ENCODE results near the gene CXCL8.

Gene CXCL8

DNA sequence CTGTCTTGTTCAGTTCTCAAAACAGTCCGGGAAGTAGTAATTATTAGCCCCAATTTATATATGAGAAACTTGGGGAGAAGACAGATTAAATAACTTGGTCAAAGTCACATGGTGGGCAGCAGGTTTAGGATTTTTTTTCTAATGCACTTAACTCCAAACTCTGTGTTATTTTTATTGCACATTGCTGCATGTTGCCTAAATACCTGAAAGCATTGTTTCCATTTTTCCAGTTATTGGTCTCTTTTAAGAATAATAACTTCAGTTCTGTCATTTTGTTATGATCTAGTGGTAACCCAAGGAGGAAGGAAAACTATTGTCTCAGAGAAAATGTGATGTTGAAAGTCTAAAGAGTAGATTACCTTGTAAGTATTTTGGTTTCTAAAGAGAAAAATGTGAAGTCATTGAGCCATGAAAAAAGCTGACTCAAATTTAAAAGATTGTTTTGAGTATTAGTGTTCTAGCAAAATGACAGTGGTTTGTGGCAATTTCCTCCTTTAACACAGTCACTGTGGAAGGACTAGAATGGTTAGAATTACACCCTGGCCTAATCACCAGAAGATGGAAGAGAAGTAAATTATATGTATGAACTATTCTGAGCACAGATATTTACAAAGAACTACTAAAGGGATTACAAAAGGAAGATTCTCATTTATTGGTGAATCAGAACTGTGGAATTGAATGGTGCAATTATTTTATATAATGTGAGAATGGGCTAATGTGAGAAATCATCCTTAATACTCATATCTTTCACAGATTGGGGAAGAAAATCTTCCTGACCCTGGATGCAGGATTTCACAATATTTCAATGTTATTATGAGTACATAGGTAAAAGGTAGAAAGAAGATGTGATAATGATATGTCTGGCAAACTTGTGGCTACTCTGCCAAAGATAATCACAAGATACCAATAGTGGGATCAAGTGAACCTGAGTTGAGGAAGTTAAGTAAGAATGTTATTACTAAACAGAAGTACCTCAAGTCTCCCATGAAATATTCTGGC, 21.7 kb upstream of the CXCL8 start:
- DNase-seq, result no peak

- DNase-seq, result no peak
These were observed 18.9 kb upstream of the CXCL8 start for GRCh38 chr4:73721435-73721834.

GRCh38 chr4:73721909-73722308, 18.5 kb upstream of the CXCL8 start:
- DNase-seq, result no peak

- no peak for DNase-seq
These were observed 17.3 kb upstream of the CXCL8 start for GRCh38 chr4:73723023-73723422.

GRCh38 chr4:73723928-73724327, 16.4 kb upstream of the CXCL8 start:
- DNase-seq, result no peak

DNA sequence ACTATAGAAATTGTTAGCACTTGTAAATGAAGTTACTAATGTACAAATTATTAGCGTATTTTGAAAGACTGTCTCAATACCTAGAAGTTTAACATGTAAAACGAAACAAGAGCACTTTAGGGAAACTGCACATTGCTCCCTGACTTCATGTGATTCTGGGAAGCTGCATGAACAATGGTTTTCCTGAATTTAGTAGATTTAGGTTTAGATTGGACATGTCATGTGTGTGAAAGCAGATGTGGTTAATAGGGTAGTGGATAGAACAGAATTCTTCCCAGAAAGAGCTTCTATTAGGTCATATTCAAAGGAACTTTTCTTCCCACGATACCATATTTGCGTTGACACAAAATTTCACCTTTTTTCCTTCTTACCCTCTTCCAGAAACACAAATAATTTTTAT, 14.9 kb upstream of the CXCL8 start:
- no peak for DNase-seq

DNA sequence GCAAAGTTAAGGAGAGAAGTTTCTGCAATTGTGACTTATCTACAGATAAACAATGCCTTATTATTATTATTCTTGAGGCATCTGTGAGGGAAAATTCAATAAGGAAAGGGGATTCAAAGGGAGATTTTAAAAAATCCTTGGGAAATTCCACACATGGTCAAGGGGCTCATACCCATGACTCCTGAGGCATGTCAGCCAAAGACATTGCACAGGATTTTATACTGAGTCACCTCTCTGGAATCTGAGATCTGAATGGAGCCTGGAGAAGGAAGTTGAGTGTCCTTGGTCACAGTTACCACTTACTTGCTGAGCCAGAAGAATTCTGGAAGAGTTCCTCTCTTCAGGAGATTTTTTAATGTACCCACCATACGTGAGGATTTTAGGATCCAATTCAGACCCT, 14.4 kb upstream of the CXCL8 start:
- DNase-seq, result no peak

DNA sequence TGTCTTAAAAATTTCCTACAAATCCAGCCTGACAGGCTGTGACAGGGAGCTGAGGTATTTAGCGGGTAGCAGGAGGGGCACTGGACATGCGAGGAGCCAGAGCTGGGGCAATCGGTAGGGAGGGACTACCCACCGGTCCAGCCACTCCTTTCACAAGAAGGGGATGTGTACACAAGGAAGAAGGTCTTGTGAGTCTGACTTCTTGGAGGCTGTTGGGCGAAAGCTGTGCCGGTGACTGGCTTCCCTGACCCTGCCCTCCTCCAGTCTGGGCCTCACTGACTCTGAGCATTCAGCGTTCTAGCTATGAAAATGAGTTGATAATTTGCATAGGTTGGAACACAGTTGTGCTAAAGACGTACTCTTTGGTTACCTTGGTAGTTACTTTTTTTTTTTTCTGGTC, 12.7 kb upstream of the CXCL8 start:
- no peak for DNase-seq

GRCh38 chr4:73728091-73728741, 12.2 kb upstream of the CXCL8 start:
- DNase-seq, result no peak

- DNase-seq, result peak; percentile 78
These were observed 10.7 kb upstream of the CXCL8 start for GRCh38 chr4:73729534-73730165.

DNA sequence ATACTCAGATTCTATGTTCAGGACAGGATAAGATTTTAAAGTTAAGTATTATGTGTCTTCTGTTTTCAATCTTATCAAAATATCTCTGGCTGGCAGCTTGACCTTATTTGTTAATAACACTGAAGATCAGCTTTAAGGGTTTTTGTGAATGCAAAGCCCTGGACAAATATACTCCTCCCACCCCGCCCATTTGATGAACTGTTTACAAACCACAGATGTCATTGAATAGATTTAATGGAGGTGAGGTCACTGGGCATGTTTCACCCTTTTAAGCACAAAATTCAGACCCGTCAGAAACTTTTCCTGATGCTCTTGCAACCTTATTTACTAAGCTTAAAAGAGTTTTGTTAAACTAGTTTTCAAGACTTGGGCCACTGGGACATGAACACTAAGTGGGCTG, 10.1 kb upstream of the CXCL8 start:
- no peak for DNase-seq

GRCh38 chr4:73730867-73731266, 9.5 kb upstream of the CXCL8 start:
- no peak for DNase-seq

DNA sequence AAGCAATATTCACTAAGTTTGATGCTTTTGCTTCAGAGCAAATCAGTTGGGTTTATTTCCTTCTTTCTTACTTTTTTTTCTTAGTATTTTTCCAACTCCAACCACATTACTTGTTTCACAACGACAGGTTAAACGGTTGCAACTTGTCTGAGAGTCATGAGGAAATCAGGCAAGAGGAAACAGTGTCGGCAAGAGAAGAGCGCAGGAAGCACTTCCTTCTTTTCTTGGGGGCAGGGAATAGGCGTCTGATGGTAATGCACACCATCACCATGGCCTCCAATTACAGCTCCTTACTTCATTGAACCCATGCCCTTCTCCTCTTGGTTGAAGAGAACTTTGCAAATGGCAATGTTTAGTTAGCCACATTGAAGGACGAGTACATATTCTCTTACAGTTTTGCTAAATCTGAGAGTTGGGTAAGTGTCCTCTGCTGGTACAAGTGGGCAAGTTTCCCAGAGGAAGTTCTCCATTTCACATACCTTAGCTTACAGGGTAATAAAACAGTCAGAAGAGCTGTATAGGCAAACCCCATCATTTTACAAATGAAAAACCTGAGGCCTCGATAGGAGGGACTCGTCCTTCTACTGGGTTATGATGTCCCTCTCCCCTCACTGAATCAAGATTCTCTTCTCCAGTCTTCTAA, 8.3 kb upstream of the CXCL8 start:
- no peak for DNase-seq

- no peak for DNase-seq
These were observed 7.5 kb upstream of the CXCL8 start for GRCh38 chr4:73732759-73733431.

DNA sequence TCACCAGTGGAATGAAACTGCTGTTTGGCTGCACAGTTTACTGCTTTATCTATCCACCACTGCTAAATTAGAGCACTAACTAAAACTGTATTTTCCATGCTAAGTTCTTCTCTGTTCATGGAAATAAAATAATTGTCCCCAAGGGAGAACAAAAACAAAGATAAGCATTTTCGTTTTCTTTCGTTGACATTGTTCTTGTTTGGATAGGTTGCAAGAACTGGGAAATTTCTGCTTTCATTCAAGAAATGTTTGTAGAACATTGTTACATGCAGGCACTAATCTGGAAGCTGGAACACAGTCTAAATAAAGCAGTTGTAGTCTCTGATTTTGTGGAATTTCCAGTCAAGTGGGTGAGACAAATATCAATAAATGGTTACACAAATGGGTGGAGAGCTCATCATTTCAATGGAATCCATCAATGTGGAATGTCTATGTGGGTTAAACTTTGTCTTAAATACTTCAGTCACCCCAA, 5.8 kb upstream of the CXCL8 start:
- DNase-seq, result no peak

DNA sequence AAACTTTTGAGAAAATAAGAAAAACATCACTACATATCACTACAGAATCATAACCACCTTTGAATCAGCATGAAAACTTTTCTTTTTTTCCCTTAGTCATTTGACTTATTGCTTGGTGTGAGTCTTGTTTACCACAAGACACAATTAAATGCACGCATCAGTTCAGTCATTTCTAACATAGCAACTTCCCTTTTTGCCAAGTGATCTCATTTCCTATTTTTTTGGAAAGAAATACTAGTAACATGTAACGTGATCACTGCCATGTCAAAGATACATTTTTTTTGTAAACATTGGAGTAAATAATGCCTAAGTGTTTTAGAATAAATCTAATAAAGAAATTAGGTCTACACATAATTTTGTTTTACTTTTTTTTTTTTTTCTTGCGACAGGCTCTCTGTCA, 5.1 kb upstream of the CXCL8 start:
- DNase-seq, result no peak

GRCh38 chr4:73741031-73741749, 821 bp downstream of the CXCL8 start:
- no peak for DNase-seq

- DNase-seq, result no peak
These were observed 1.6 kb downstream of the CXCL8 start for GRCh38 chr4:73741750-73742489.

- DNase-seq, result no peak
These were observed 2.3 kb downstream of the CXCL8 start for GRCh38 chr4:73742490-73743160.

DNA sequence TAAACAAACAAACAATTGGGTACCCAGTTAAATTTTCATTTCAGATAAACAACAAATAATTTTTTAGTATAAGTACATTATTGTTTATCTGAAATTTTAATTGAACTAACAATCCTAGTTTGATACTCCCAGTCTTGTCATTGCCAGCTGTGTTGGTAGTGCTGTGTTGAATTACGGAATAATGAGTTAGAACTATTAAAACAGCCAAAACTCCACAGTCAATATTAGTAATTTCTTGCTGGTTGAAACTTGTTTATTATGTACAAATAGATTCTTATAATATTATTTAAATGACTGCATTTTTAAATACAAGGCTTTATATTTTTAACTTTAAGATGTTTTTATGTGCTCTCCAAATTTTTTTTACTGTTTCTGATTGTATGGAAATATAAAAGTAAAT, 2.9 kb downstream of the CXCL8 start:
- DNase-seq, result no peak

GRCh38 chr4:73743795-73744194, 3.4 kb downstream of the CXCL8 start:
- DNase-seq, result no peak

Measured in eye (tissue), 1 donor.